K562 (cell line): Measurements from ENCODE around the gene NTN4. TPM values are rescaled to one million over a fixed set of nuclear protein-coding genes. Genes with fewer than 3 reads are reported as not detected.

Experiments
- ATAC-seq: fragments of 200-7000 bp; cut with Tn5 transposase; 3 replicates; pipeline ENCODE4 v1.9.1; 2020; ENCODE audit warnings: moderate library complexity
- BruUV-seq: library from RNA; stranded (reverse); fragments of 400-500 nt; replicated peaks from 2 replicates; lab custom pipeline; 2021; lab: Mats Ljungman, UMichigan
- CTCF ChIA-PET: fragments of 300-600 bp; formaldehyde crosslinking; extraction: SDS; loops from one replicate; lab custom pipeline; 2021; ENCODE audit warnings: low intra/inter-chr PET ratio; lab: Yijun Ruan, JAX
- POLR2A ChIA-PET: fragments of 300-600, 350-650 bp; sonication (Branson Sonifier 250); formaldehyde crosslinking; extraction: SDS; loops from one replicate; lab custom pipeline; 2021; ENCODE audit warnings: antibody characterized with exemption, inconsistent platforms; lab: Yijun Ruan, JAX
- DNase-seq, 4 experiments: peaks; one replicate each; pipeline versions ENCODE4 v3.0.0 to v3.0.0-alpha.2; 2011 to 2018; ENCODE audit warnings: low spot score in 3 of 4, mixed read lengths in 3 of 4; ENCODE audit errors: extremely low read depth in 1 of 4
- FAIRE-seq: peaks from 2 replicates; lab custom pipeline; 2011; peaks lifted over from hg19 to GRCh38; lab: Jason Lieb, UNC
- H2AFZ ChIP-seq: 2 replicates; pipeline ENCODE4 v1.6.0; 2011; ENCODE audit warnings: low read depth, low read length, control low read depth, inconsistent platforms
- H3K27ac ChIP-seq: fragments of 200-600 bp; 3 replicates; pipeline ENCODE4 v1.8.0; 2011; ENCODE audit warnings: low read depth, mild to moderate bottlenecking, control low read depth, inconsistent platforms, low read length, moderate library complexity, mixed read lengths; ENCODE audit errors: extremely low read depth
- H3K27me3 ChIP-seq, 2 experiments: fragments of 300-600 bp in 1 of 2; 2 replicates in 1 of 2; 3 replicates in 1 of 2; pipeline versions ENCODE4 v1.6.0 to v1.8.0; 2011; ENCODE audit warnings: inconsistent platforms in 2 of 2, low read length in 2 of 2, mild to moderate bottlenecking in 1 of 2, mixed read lengths in 1 of 2, moderate library complexity in 1 of 2; ENCODE audit not compliant: control insufficient read depth in 2 of 2, insufficient read depth in 2 of 2
- H3K36me3 ChIP-seq: fragments of 300-600 bp; 3 replicates; pipeline ENCODE4 v1.8.0; 2011; ENCODE audit warnings: mild to moderate bottlenecking, low read length, inconsistent platforms; ENCODE audit not compliant: control insufficient read depth, insufficient read depth
- H3K4me1 ChIP-seq, 2 experiments: fragments of 200-600 bp in 1 of 2; replicated peaks in 1 of 2; 2 replicates in 1 of 2; 3 replicates in 1 of 2; pipeline versions ENCODE4 v1.5.1 to v1.8.0; 2011; ENCODE audit warnings: inconsistent platforms in 2 of 2, low read length in 2 of 2, mild to moderate bottlenecking in 1 of 2, mixed read lengths in 1 of 2, moderate library complexity in 1 of 2; ENCODE audit not compliant: control insufficient read depth in 2 of 2, insufficient read depth in 2 of 2
- H3K4me2 ChIP-seq: 2 replicates; pipeline ENCODE4 v1.6.1; 2011; ENCODE audit warnings: low read length, control low read depth, inconsistent platforms, mixed read lengths; ENCODE audit not compliant: insufficient read depth
- H3K4me3 ChIP-seq: fragments of 200-600 bp; sonication (generic), shearing (Covaris generic); 2 replicates; pipeline ENCODE4 v1.5.1; 2016; ENCODE audit warnings: control low read depth, inconsistent platforms
- H3K79me2 ChIP-seq: fragments of 200-600 bp; 3 replicates; pipeline ENCODE4 v1.8.0; 2011; ENCODE audit warnings: low read length, inconsistent platforms; ENCODE audit not compliant: control insufficient read depth, insufficient read depth
- H3K9ac ChIP-seq, 2 experiments: 2 replicates each; pipeline versions ENCODE4 v1.6.0 to v1.6.1; 2011; ENCODE audit warnings: low read depth in 2 of 2, low read length in 2 of 2, control low read depth in 1 of 2, inconsistent platforms in 1 of 2, mild to moderate bottlenecking in 1 of 2, mixed read lengths in 1 of 2; ENCODE audit not compliant: insufficient read depth in 1 of 2
- H3K9me1 ChIP-seq: one replicate; pipeline ENCODE4 v1.6.0; 2011; ENCODE audit warnings: inconsistent platforms, mild to moderate bottlenecking, low read length, moderate library complexity; ENCODE audit not compliant: control insufficient read depth, insufficient read depth
- H3K9me3 ChIP-seq: replicated peaks from 2 replicates; pipeline ENCODE4 v1.5.1; 2011; ENCODE audit warnings: low read depth, low read length, inconsistent platforms; ENCODE audit not compliant: control insufficient read depth, insufficient read depth
- H4K20me1 ChIP-seq: replicated peaks from 2 replicates; pipeline ENCODE4 v1.6.1; 2011; ENCODE audit warnings: low read length, inconsistent platforms, mixed read lengths; ENCODE audit not compliant: control insufficient read depth, insufficient read depth
- BRCA1 ChIP-seq, 2 experiments: fragments of 450-650 bp in 1 of 2; sonication (generic) in 1 of 2; formaldehyde crosslinking in 1 of 2; IDR thresholded peaks; 2 replicates each; pipeline versions ENCODE4 v1.5.0 to v1.6.1; 2017 to 2020; ENCODE audit warnings: mild to moderate bottlenecking in 1 of 2, missing genetic modification reagents in 1 of 2
- HDAC2 ChIP-seq: fragments of 450-650 bp; IDR thresholded peaks from 2 replicates; pipeline ENCODE4 v1.6.1; 2016; ENCODE audit warnings: mild to moderate bottlenecking
- ZNF174 ChIP-seq: fragments of 250-450 bp; sonication (Bioruptor Pico); IDR thresholded peaks from 2 replicates; pipeline ENCODE4 v1.4.0; 2020; ENCODE audit warnings: mild to moderate bottlenecking
- ZNF561 ChIP-seq: fragments of 450-650 bp; formaldehyde crosslinking; conservative IDR thresholded peaks from 2 replicates; pipeline ENCODE4 v1.4.0; 2020; ENCODE audit warnings: mild to moderate bottlenecking, moderate library complexity
- WGBS: fragments of 100-300 bp; shearing (Covaris generic); methylation state at CpG from one replicate; pipeline ENCODE4 v1.1.6; 2016; ENCODE audit warnings: low coverage, mixed read lengths; ENCODE audit not compliant: insufficient coverage; ENCODE audit errors: missing lambda C conversion rate; 5-methylcytosine and 5-hydroxymethylcytosine counted together
- in situ Hi-C: fragments of 300-500 bp; cut with MboI; formaldehyde crosslinking; loops from 4 replicates; pipeline ENCODE4 v1.15.0; 2018; ENCODE audit warnings: inconsistent platforms, mixed read lengths
- intact Hi-C: fragments of 100-400 bp; cut with micrococcal nuclease; formaldehyde crosslinking; loops from 2 replicates; pipeline ENCODE4 v1.14.2; 2022
- polyA plus RNA-seq, 8 experiments: library from polyadenylated mRNA; depleted of rRNA in 4 of 8; stranded (reverse) in 5 of 8; unstranded in 3 of 8; fragments of >200 nt; fragmentation: Nextera tagmentation in 2 of 8; fragmentation: Illumina TruSeq in 1 of 8; extraction: Ambion mirVana in 2 of 8; extraction: Trizol in 1 of 8; gene quantifications; 2 replicates each; pipeline versions ENCODE4 v1.2.1 to v1.2.3, GENCODE V29; 2011 to 2014; ENCODE audit warnings: inconsistent platforms in 1 of 8, missing spikeins in 1 of 8
- total RNA-seq, 7 experiments: library from RNA; depleted of rRNA in 6 of 7; stranded (reverse); fragments of >200 nt in 6 of 7; fragmentation: Illumina TruSeq in 2 of 7; extraction: Trizol in 2 of 7; gene quantifications; 2 replicates each; pipeline versions ENCODE4 v1.2.1 to v1.2.3, GENCODE V29; 2011 to 2021; ENCODE audit warnings: low replicate concordance in 1 of 7

Gene NTN4
- total and polyA plus RNA-seq, 9 of the 15 experiments (the other 6 are each of a cell fraction or from before 2014, with no cell fraction given), result 0.13 TPM; not detected in 8

GRCh38 chr12:95634622-95635621 is 155.6 kb downstream of the NTN4 start:
- Histone ChIP-seq H3K27ac (no peak overlapping the region), H3K4me3 (no peak overlapping the region), H3K4me1 (no peaks in the 10 kb centered on the region), H3K79me2 (no peaks in the 10 kb centered on the region), H4K20me1 (no peaks in the 10 kb centered on the region), H2AFZ (no peak overlapping the region), H3K9me1 (no peaks in the 10 kb centered on the region), H3K4me2 (no peak overlapping the region), H3K9me3 (no peaks in the 10 kb centered on the region), H3K27me3 (peaks cover 0 to 8% of the 10 kb centered on the region in 2 experiments; a peak in 2 of 5 replicates), H3K36me3 (no peaks in the 10 kb centered on the region), H3K9ac (no peak overlapping the region)
- FAIRE-seq (no peak), ATAC-seq (no peak), DNase-seq (no peak)
- TF ChIP-seq ZNF174 (CRISPR knock-in tag) (no peak), ZNF561 (CRISPR knock-in tag) (no peak), HDAC2 (no peak), BRCA1 (IDR thresholded peaks at IDR 0.05) (no peak), BRCA1 (CRISPR knock-in tag; IDR thresholded peaks at IDR 0.05) (no peak)
- in situ Hi-C loops (no loop called here), intact Hi-C loops (no loop called here)
- ChIA-PET CTCF (no interaction called here), POLR2A (interaction anchor here (0.6 kb wide), 1 partner anchor 203 kb away, joined by 3 read pairs; no protein-coding TSS in a partner anchor)
- BruUV-seq, result no TSS peak
- WGBS, result 2% methylated on average over 9 of the region's 9 CpGs
